ENCODE measurements around the gene DOCK7.

DOCK7 gene

DNA sequence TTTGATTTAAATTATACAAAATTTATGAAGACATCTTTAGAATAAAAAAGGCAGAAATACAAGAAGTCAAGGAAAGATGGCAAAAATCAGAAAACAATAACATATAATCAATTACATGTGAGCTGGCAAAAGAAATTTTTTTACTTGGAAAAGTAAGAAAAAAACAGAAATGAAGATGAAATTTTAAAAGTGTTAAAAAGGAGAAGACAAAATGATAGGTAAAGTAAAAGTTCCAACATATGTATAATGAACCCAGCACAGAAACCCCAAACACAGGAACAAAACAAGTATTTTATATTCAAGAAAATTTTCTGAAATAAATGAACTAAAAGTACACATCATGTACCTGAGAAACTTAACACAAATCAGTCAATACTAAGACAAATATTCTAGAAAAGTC, 188.0 kb downstream of the DOCK7 start:
- DNase-seq (ENCODE audit: low read depth), result no peak

DNA sequence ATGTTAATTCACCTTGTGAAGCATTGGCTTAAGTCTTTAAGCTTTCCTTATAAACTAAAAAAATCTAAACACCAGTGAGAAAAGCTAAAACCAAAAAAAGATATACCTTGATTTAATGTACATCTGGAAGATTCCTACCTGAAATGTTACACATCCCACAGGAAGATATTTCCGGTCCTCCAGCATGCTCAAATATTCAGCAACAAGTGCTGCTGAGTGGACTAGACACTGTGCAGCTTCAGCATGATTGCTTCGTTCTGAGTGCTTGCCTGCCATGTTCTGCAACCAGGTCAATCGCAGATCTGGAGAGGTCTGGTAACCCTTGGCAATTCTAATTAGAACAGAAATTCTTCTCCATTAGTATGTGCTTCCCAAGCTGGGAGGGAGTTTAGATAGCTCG, 194.0 kb downstream of the DOCK7 start:
- TF ChIP-seq, protein P1, sequence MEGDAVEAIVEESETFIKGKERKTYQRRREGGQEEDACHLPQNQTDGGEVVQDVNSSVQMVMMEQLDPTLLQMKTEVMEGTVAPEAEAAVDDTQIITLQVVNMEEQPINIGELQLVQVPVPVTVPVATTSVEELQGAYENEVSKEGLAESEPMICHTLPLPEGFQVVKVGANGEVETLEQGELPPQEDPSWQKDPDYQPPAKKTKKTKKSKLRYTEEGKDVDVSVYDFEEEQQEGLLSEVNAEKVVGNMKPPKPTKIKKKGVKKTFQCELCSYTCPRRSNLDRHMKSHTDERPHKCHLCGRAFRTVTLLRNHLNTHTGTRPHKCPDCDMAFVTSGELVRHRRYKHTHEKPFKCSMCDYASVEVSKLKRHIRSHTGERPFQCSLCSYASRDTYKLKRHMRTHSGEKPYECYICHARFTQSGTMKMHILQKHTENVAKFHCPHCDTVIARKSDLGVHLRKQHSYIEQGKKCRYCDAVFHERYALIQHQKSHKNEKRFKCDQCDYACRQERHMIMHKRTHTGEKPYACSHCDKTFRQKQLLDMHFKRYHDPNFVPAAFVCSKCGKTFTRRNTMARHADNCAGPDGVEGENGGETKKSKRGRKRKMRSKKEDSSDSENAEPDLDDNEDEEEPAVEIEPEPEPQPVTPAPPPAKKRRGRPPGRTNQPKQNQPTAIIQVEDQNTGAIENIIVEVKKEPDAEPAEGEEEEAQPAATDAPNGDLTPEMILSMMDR (conservative IDR thresholded peaks at IDR 0.05; ENCODE audit: control insufficient read depth, insufficient read depth, low read depth, low read length), result no peak
- H3K4me3 ChIP-seq (ENCODE audit: control insufficient read depth, low read depth, low read length), result no peak overlapping the region
- no peak for DNase-seq (ENCODE audit: low read depth)

More for the DNA sequence above, 188.0 kb downstream of the DOCK7 start:
- TF ChIP-seq, protein P1 (conservative IDR thresholded peaks at IDR 0.05; ENCODE audit: control insufficient read depth, insufficient read depth, low read depth, low read length), result no peak
- no peak overlapping the region for H3K4me3 ChIP-seq (ENCODE audit: control insufficient read depth, low read depth, low read length)

DNA sequence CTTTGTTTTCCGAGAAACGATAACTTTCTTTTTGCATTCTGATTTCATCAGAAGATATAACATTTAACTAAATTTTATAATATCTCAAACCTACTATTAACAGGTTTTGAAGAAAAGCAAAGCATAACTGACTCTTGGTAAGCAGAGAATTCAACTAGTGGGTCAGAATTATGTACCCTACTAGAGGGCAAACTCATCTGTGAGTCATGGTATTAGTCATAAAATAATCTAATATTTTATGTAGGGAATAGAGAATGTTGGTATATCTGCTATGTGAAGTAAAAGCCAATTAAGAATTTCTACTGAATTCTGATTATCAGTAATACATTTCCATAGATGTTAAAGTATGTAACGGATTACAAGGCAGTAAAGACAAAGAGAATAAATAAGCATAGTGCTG, 194.5 kb downstream of the DOCK7 start:
- TF ChIP-seq, protein P1 (conservative IDR thresholded peaks at IDR 0.05; ENCODE audit: control insufficient read depth, insufficient read depth, low read depth, low read length), result no peak
- H3K4me3 ChIP-seq (ENCODE audit: control insufficient read depth, low read depth, low read length), result no peak overlapping the region
- peak; percentile 49 for DNase-seq (ENCODE audit: low read depth)

DNA sequence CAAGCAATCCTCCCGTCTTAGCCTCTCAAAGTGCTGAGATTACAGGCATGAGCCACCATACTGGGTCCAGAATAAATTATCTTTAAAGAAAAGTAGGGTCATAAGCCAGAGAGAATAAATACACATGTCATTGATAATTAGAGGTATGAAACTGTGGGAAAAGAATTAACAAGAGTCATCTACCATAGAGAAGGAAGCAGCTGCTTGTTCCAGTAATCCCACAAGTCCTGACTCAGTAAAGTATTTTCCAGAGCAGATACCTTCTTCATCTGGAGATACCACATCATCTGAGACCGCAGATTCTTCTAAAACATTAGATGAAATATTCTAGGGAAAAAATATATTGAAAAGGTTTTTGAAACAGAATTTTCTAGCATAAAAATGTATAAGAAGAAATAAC, 195.7 kb downstream of the DOCK7 start:
- TF ChIP-seq, protein P1 (conservative IDR thresholded peaks at IDR 0.05; ENCODE audit: control insufficient read depth, insufficient read depth, low read depth, low read length), result no peak
- no peak for DNase-seq (ENCODE audit: low read depth)
- no peak overlapping the region for H3K4me3 ChIP-seq (ENCODE audit: control insufficient read depth, low read depth, low read length)

DNA sequence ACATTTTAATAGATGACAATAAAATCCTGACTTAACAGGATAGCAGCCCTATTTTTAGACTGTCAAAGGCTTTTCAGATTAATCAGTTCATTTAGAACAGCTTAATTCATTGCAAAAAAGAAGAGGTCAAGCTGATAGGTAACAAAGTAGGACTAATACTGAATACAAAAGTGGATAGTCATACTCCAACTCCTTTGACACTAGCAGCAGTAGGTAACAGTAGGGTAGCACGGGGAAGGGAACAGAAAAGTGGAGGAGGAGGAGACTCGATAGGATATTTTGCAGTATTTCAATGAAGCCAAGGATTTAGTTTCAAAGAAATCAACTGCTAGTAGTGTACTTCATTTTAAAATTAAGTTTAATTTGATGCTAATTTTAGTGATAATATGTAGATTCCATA, 200.2 kb downstream of the DOCK7 start:
- DNase-seq (ENCODE audit: low read depth), result no peak
- H3K4me3 ChIP-seq (ENCODE audit: control insufficient read depth, low read depth, low read length), result no peak overlapping the region
- TF ChIP-seq, protein P1 (conservative IDR thresholded peaks at IDR 0.05; ENCODE audit: control insufficient read depth, insufficient read depth, low read depth, low read length), result no peak

DNA sequence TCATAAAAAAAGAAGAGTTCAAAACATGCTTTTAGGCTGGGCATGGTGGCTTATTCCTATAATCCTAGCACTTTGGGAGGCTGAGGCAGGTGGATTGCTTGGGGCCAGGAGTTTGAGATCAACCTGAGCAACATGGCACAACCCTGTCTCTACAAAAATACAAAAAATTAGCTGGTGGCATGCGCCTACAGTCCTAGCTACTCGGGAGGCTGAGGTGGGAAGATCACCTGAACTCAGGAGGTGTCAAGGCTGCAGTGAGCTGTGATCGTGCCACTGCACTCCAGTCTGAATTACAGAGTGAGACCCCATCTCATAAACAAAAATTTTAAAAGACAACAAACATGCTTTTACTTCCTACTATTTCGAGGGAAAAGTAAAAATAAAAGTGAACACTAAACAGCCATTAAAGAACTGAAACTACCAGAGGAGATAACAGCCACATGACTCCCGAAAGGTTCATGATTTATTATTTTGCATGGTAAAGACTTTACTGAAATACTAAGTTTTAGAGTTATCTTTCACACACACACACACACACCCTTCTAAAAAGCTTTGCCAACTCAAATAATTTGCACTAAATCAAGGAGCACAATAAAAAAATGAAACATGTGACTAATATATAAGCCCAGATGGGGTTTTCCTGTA, 203.2 kb downstream of the DOCK7 start:
- TF ChIP-seq, protein P1 (conservative IDR thresholded peaks at IDR 0.05; ENCODE audit: control insufficient read depth, insufficient read depth, low read depth, low read length), result no peak
- DNase-seq (ENCODE audit: low read depth), result no peak
- H3K4me3 ChIP-seq (ENCODE audit: control insufficient read depth, low read depth, low read length), result no peak overlapping the region

DNA sequence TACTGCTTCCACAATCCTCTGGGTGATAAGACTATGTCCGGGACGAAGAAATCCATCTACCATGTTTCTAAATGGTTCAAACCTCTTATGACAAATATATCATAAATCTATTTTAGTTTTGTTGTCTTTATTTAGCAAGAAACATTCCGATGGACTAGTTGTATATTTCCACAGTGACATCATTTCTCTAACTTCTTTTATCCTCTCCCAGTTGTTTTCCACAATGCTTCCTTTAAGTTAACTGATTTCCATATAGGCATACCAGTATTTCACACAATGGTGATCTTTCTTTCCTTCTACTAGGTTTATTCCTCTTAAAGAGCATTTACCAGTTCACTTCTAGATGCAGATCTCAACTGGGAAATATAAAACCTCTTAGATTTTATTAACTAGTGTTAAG, 206.5 kb downstream of the DOCK7 start:
- no peak for DNase-seq (ENCODE audit: low read depth)
- TF ChIP-seq, protein P1 (conservative IDR thresholded peaks at IDR 0.05; ENCODE audit: control insufficient read depth, insufficient read depth, low read depth, low read length), result no peak
- no peak overlapping the region for H3K4me3 ChIP-seq (ENCODE audit: control insufficient read depth, low read depth, low read length)
